GM21423 (cell line): Measurements from ENCODE around the gene SEC14L3.

ENCODE experiments used
- ATAC-seq: cut with Tn5 transposase; IDR thresholded peaks from one replicate; pipeline ENCODE4 v1.9.1; 2021; ENCODE audit warnings: mild to moderate bottlenecking, moderate library complexity; ENCODE audit not compliant: unreplicated experiment

SEC14L3 gene

DNA sequence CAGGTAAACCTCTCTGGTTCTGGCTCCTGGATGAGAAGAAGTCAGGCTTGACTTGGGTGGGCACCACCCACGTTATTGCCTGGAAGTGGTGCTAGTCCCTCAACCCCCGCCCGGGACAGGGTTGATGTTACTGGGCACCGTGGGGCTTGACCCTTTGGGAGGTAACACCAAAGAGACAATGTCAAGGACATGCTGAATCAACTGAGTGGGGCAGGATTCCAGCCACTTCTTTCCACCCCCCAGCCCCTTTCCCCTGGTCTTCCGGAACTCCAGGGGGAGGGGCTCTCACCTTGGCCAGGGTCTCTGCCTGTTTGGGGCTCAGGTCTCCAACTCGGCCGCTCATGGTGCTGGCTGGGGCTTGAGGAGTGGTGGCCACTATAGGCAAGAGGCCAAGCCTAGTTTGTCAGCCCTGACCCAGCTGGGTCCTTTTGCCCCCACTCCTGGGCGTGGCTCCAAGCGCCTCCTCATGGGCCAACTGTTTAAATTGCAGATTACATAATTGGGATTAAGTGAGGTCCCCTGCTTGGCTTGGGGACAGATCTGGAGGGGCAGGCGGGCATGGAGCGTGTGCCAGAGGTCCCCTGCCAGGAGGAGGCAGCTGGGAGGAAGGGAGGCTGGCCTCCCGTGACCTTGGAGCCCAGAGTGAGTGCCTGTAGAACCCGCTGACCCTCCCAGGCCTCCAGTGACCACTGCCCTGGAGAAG is at the start of gene SEC14L3:
TSS of gene SEC14L3 (minus strand) at position 402 of the 703 bp plus-strand sequence. CDS start at position 343, 59 bp downstream.
- no peak for ATAC-seq

DNA sequence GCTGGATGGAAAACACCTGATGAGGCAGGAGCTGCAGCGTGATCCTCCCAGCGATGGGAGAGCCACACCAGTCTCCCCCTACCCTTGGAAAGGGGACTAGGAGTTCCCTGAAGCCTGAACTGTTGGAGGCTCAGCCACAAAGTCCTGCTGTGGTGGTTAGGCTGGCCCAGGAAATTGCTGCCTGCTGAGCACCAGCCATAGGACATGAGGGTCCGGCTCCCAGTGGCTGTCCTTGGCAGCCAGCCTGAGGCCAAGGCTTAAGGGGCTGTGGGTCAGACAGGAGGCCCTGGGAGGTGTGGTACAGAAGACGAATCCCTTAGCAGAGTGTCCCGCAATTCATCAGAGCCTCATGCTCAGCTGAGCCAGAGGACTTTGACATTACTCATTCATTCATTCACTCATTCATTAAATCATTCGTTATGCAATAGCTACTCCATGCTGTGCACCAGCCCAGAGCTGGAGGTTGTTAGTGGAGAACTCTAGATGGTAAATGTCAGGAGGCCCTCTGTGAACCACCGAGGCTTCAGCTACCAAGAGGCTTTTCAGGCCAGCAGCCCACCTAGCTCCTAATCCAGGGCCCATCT is 48.1 kb upstream of the SEC14L3 start:
- no peak for ATAC-seq

DNA sequence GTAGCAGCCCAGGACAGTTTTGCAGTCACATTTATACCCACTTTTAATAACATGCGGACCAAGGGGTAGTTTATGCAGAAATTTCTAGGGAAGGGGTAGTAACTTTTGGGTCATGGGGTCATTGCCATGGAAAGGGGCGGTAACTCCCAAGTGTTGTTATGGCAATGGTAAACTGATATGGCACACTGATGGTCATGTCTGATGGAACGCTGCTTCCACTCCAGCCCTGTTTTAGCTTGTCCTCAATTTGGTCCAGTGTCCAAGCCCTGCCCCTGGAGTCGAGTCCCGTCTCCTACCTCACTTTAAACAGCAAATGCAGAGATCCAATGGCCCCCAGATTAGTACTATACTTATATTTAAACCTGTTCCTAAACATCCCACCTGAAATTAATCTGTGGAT is 44.9 kb upstream of the SEC14L3 start:
- ATAC-seq, result no peak

DNA sequence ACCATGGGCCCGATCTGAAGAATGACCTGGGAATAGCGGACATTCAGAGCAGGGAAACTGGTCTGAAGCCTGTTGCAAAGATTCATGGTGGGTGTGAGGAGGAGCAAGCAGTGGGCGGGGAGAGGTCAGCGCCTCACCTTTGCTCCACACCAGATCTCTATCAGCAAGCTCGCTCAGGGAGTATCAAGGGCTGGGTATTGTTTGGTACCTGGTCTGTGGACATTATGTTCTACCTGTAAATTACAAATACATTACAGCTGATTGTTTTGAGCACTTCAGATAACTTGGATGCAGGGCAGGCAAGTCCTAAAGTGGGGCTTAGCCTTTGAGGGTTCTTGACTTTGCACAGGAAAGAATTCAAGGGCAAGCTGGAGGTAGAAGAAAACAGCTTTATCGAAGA is 44.5 kb upstream of the SEC14L3 start:
- no peak for ATAC-seq

- ATAC-seq, result no peak
Observed at GRCh38 chr22:30514252-30514651, 42.4 kb upstream of the SEC14L3 start.

GRCh38 chr22:30513462-30513861 is 41.6 kb upstream of the SEC14L3 start:
- no peak for ATAC-seq

- no peak for ATAC-seq
Observed at GRCh38 chr22:30511911-30512310, 40.1 kb upstream of the SEC14L3 start.

- ATAC-seq, result no peak
Observed at GRCh38 chr22:30511109-30511508, 39.3 kb upstream of the SEC14L3 start.

GRCh38 chr22:30508216-30508615 is 36.4 kb upstream of the SEC14L3 start:
- ATAC-seq, result no peak

DNA sequence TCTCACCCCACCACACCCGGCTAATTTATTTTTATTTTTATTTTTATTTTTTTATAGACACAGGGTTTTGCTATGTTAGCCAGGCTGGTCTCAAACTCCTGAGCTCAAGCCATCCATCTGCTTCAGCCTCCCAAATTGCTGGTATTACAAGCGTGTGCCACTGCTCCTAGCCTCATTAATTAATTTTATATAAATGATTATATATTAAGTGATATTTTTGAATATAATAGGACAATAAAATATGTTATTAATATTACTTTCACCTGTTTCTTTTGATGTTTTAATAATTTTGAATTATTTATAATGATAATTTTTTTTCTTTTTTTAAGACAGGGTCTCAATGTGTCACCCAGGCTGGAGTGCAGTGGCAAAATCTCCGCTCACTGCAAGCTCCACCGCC is 35.9 kb upstream of the SEC14L3 start:
- ATAC-seq, result no peak

GRCh38 chr22:30506507-30506968 is 34.7 kb upstream of the SEC14L3 start:
- ATAC-seq, result no peak

GRCh38 chr22:30503551-30503950 is 31.7 kb upstream of the SEC14L3 start:
- ATAC-seq, result no peak

- ATAC-seq, result no peak
Observed at GRCh38 chr22:30502911-30503310, 31.1 kb upstream of the SEC14L3 start.

GRCh38 chr22:30502153-30502552 is 30.3 kb upstream of the SEC14L3 start:
- no peak for ATAC-seq

- ATAC-seq, result no peak
Observed at GRCh38 chr22:30500628-30501027, 28.8 kb upstream of the SEC14L3 start.

GRCh38 chr22:30497466-30498150 is 25.8 kb upstream of the SEC14L3 start:
- ATAC-seq, result no peak

- no peak for ATAC-seq
Observed at GRCh38 chr22:30495041-30495784, 23.4 kb upstream of the SEC14L3 start.

- no peak for ATAC-seq
Observed at GRCh38 chr22:30492144-30492543, 20.3 kb upstream of the SEC14L3 start.

DNA sequence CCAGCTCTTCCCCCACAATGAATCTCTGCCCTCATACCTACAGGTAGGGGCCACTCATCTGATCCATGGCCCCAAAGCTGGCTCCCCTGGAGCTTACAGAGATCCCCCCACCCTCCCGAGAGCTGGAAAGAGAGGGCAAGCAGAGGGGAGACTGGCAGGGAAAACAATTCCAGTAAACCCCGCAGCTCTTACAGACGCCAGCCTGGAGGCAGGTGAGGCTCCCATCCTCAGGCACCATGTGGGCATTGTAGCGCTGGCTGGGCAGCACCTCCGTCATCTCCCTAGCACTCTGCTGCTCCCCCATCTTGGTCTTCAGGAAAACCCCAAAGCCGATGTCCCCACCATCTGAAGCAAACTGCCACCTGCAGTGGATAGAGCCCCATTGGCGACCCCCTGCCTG is 19.6 kb upstream of the SEC14L3 start:
- ATAC-seq, result no peak

DNA sequence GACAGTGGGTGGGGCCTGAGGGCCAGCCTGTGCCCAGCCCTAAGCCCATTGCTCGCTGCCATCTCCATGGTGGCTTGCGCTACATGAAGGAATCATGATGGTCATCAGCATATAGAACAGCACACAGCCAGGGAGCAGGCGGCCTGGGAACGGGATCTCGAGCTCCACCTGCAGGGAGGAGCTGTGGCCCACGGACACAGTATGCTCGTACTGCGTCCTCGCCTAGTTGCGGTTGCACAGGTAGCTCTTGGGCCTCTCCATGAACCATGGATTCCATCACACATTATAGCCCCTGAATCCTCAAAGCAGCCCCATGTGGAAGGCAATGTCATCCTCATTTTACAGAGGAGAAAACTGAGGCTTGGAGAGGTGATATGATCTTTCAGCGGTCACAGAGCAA is 18.6 kb upstream of the SEC14L3 start:
- no peak for ATAC-seq

- ATAC-seq, result no peak
Observed at GRCh38 chr22:30488121-30488520, 16.3 kb upstream of the SEC14L3 start.
